GM23338 (cell line): ENCODE measurements around the gene CELF4. TPM values are rescaled to one million over a fixed set of nuclear protein-coding genes. Genes with fewer than 3 reads are reported as not detected.

ENCODE experiments used
- ATAC-seq: fragments of 200-7000 bp; cut with Tn5 transposase; 3 replicates; pipeline ENCODE4 v1.9.1; 2020
- DNase-seq: peaks from one replicate; pipeline ENCODE4 v3.0.0-alpha.2; 2015; ENCODE audit warnings: low spot score
- H2AFZ ChIP-seq: fragments of 200-600 bp; sonication (generic); 2 replicates; pipeline ENCODE4 v1.8.0; 2016; ENCODE audit warnings: antibody characterized with exemption, mild to moderate bottlenecking, moderate library complexity
- H3F3A ChIP-seq: fragments of 200-600 bp; sonication (generic); replicated peaks from 2 replicates; pipeline ENCODE4 v1.8.0; 2017; ENCODE audit warnings: antibody characterized with exemption, mixed run types, low read depth
- H3K27ac ChIP-seq: fragments of 200-600 bp; sonication (generic); 2 replicates; pipeline ENCODE4 v1.6.1; 2016; ENCODE audit warnings: low read depth
- H3K27me3 ChIP-seq: fragments of 200-600 bp; sonication (generic); 2 replicates; pipeline ENCODE4 v1.8.0; 2016; ENCODE audit warnings: mild to moderate bottlenecking, mixed run types, moderate library complexity; ENCODE audit not compliant: insufficient read depth
- H3K36me3 ChIP-seq: fragments of 200-600 bp; sonication (generic); 2 replicates; pipeline ENCODE4 v1.8.0; 2016; ENCODE audit warnings: mild to moderate bottlenecking; ENCODE audit not compliant: insufficient read depth
- H3K4me1 ChIP-seq: fragments of 200-600 bp; sonication (generic); 2 replicates; pipeline ENCODE4 v1.8.0; 2016; ENCODE audit warnings: mild to moderate bottlenecking, moderate library complexity; ENCODE audit not compliant: insufficient read depth
- H3K4me2 ChIP-seq: fragments of 200-600 bp; sonication (generic); 2 replicates; pipeline ENCODE4 v1.7.1; 2017; ENCODE audit warnings: mixed run types
- H3K4me3 ChIP-seq: fragments of 200-600 bp; sonication (generic); 2 replicates; pipeline ENCODE4 v1.6.1; 2016; ENCODE audit warnings: mixed run types
- H3K79me2 ChIP-seq: fragments of 200-600 bp; sonication (generic); replicated peaks from 2 replicates; pipeline ENCODE4 v1.8.0; 2017; ENCODE audit warnings: mild to moderate bottlenecking; ENCODE audit not compliant: insufficient read depth
- H3K9me2 ChIP-seq: fragments of 200-600 bp; sonication (generic); 2 replicates; pipeline ENCODE4 v1.8.0; 2017; ENCODE audit not compliant: insufficient read depth
- H4K20me1 ChIP-seq: fragments of 200-600 bp; sonication (generic); replicated peaks from 2 replicates; pipeline ENCODE4 v1.8.0; 2017; ENCODE audit warnings: mild to moderate bottlenecking; ENCODE audit not compliant: insufficient read depth
- H3K27ac Mint-ChIP-seq: 2 replicates; pipeline ENCODE4 v1.8.0; 2020; ENCODE audit warnings: inconsistent platforms, mild to moderate bottlenecking, moderate library complexity, mixed read lengths
- H3K27me3 Mint-ChIP-seq: 3 replicates; pipeline ENCODE4 v1.8.0; 2022; ENCODE audit warnings: low read depth, mild to moderate bottlenecking, moderate library complexity, mixed read lengths, inconsistent platforms; ENCODE audit not compliant: insufficient read depth, poor library complexity
- H3K36me3 Mint-ChIP-seq: 3 replicates; pipeline ENCODE4 v1.8.0; 2021; ENCODE audit warnings: low read depth, mild to moderate bottlenecking, inconsistent platforms, moderate library complexity, mixed read lengths
- H3K4me1 Mint-ChIP-seq: 3 replicates; pipeline ENCODE4 v1.8.0; 2020; ENCODE audit warnings: mild to moderate bottlenecking, inconsistent platforms, mixed read lengths
- H3K4me3 Mint-ChIP-seq: 3 replicates; pipeline ENCODE4 v1.8.0; 2021; ENCODE audit warnings: moderate library complexity, mild to moderate bottlenecking, inconsistent platforms, mixed read lengths
- H3K9me3 Mint-ChIP-seq: 3 replicates; pipeline ENCODE4 v1.8.0; 2020; ENCODE audit warnings: moderate library complexity, mild to moderate bottlenecking, inconsistent platforms, mixed read lengths
- CTCF ChIP-seq, 2 experiments: fragments of 200-600 bp in 1 of 2; sonication (generic) in 1 of 2; conservative IDR thresholded peaks; 2 replicates each; pipeline versions ENCODE4 v1.5.1 to v1.6.1; 2016 to 2017; ENCODE audit warnings: antibody characterized with exemption in 2 of 2, low read depth in 2 of 2, mild to moderate bottlenecking in 2 of 2, moderate library complexity in 1 of 2
- EZH2 ChIP-seq: fragments of 200-600 bp; sonication (generic); IDR thresholded peaks from one replicate; pipeline ENCODE4 v1.8.0; 2017; ENCODE audit warnings: antibody characterized with exemption, mild to moderate bottlenecking, low read depth; ENCODE audit not compliant: unreplicated experiment
- EZH2phosphoT487 ChIP-seq: fragments of 200-600 bp; sonication (generic); IDR thresholded peaks from one replicate; pipeline ENCODE4 v1.8.1; 2018; ENCODE audit warnings: antibody characterized with exemption; ENCODE audit not compliant: unreplicated experiment
- POLR2AphosphoS5 ChIP-seq: IDR thresholded peaks from 2 replicates; pipeline ENCODE4 v1.6.1; 2016; ENCODE audit warnings: antibody characterized with exemption, low read depth
- REST ChIP-seq: IDR thresholded peaks from one replicate; pipeline ENCODE4 v1.6.1; 2018; ENCODE audit warnings: antibody characterized with exemption; ENCODE audit not compliant: unreplicated experiment
- STAT1 ChIP-seq: IDR thresholded peaks from one replicate; pipeline ENCODE4 v1.6.1; 2016; ENCODE audit warnings: antibody characterized with exemption; ENCODE audit not compliant: unreplicated experiment
- ZNF114 ChIP-seq: fragments of 250-450 bp; sonication (Bioruptor Pico); IDR thresholded peaks from 2 replicates; pipeline ENCODE4 v1.5.0; 2020; ENCODE audit warnings: mild to moderate bottlenecking, moderate library complexity
- polyA plus RNA-seq: library from polyadenylated mRNA; unstranded; fragments of >200 nt; fragmentation: Nextera tagmentation; extraction: Ambion mirVana; gene quantifications from 2 replicates; pipeline ENCODE4 v1.2.1, GENCODE V29; 2016
- total RNA-seq: library from RNA; depleted of rRNA; stranded (reverse); fragments of >200 nt; shearing (Covaris generic); gene quantifications from 2 replicates; pipeline ENCODE4 v1.2.3, GENCODE V29; 2014

The CELF4 gene
- total and polyA plus RNA-seq, 2 experiments from 2014 or later: 2.6 to 6.7 TPM

DNA sequence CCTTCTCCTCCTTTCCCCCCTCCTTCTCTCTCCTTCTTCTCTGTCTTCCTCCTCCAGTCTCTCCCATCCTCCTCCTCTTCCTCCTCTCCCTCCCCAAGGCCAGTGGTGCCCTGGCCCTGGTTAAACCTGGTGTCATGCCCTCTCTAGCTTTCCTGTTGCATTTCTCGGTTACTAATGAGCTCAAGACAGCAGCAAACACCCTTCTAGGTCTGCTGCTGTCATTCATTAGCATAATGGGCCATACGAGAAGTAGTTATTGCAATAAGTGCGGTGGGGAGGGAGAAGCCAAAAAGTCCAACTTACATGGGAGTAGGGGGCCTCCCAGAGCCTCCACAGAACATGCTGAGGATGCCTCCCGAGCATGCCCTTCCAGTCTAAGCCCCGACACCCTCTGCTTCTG, 177.2 kb downstream of the CELF4 start (continued):
- TF ChIP-seq REST: no peak
- no peak for TF ChIP-seq ZNF114 (CRISPR knock-in tag)
- TF ChIP-seq EZH2: no peak
- no peak for TF ChIP-seq POLR2AphosphoS5

- Histone ChIP-seq H3K27me3 (no peaks in the 10 kb centered on the region), H3K27ac (no peak overlapping the region), H3K4me2 (no peak overlapping the region), H3F3A (no peaks in the 10 kb centered on the region), H2AFZ (no peak overlapping the region), H3K4me1 (peaks cover 11% of the 10 kb centered on the region; the same call in 1 of the 2 replicates), H3K36me3 (no peaks in the 10 kb centered on the region), H3K79me2 (no peaks in the 10 kb centered on the region), H3K9me2 (no peaks in the 10 kb centered on the region), H4K20me1 (no peaks in the 10 kb centered on the region), H3K4me3 (no peak overlapping the region)
- Mint-ChIP-seq H3K4me1 (peaks cover 23% of the 10 kb centered on the region), H3K27ac (no peak overlapping the region), H3K4me3 (no peak overlapping the region), H3K36me3 (peaks cover 11% of the 10 kb centered on the region), H3K27me3 (peaks cover 15% of the 10 kb centered on the region), H3K9me3 (peaks cover 21% of the 10 kb centered on the region)
- no peak for ATAC-seq
- peak; percentile 70 for DNase-seq
- TF ChIP-seq EZH2phosphoT487 (no peak), STAT1 (no peak), CTCF (conservative IDR thresholded peaks at IDR 0.05; ENCODE audit: low read depth in 2 of 2) (peak; percentile 57 to 92)
Observed at GRCh38 chr18:37385846-37386778, 179.5 kb downstream of the CELF4 start.
